Stimulated activated CD8-positive, alpha-beta memory T cell treated with anti-CD3 and anti-CD28 coated beads, Interleukin-7, amount 100 ng/mL, for 1 hour (primary cell): ENCODE data around the gene PXDN.
"Not testable (repeated sequence)": the region's sequence is repeated elsewhere in the genome, so short reads cannot be mapped to it uniquely, and the experiment has no call there.

Source experiments
- DNase-seq, 2 donors: peaks; one replicate each; pipeline ENCODE4 v3.0.0-alpha.2; 2020; ENCODE audit warnings: low read depth in 2 of 2

PXDN gene

DNA sequence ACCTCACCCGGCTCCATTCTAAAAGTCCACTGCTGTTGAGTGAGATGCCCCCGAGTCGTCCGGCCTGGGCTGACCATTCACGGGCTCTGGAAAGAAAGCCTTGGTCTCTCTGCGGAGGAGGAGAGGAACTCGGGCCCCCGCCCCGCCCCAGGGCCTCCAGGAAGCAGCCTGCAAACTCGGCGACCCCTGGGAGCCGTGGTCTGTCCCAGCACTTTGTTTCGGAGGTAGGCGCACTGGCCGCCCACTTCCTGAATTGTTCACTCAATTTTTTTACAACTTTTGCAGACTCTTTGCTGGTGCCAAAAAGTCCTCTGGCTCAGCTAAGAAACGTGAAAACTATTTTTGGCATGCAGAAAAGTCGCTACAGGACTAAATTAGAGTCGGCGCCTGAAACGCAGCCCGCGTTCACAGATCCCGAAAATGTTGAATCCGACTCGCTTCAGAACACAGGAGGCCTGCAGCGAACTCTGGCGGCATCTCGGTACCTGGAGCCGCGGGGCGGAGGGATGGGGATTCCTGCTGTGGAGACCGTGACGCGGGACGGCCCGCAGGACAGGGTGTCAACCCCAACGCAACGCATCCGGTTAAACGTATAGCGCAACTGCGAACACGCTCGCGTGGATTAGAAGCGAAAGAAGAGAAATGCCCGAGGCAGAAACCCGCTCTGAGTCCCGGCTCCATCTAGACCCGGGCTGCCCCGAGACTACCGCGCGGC, 1.5 kb downstream of the PXDN start:
- no peak for DNase-seq

DNA sequence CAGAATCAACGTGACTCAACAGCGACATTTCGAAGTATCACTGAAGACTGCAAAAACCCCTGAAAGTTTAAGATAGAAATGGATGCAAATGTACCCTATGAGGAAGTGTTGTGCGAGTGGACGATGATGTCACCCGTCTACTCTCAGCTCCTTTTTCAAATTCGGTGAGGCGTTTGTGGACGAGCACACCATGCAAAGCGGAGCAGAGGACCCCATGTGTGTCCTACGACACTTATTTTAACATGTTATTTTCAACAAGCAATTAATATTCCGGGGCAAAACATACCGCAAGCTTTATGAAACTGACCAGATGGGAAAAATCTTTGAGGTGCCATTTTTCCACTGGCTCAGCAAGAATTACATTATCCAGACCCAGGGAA, 2.0 kb downstream of the PXDN start:
- DNase-seq: no peak

DNA sequence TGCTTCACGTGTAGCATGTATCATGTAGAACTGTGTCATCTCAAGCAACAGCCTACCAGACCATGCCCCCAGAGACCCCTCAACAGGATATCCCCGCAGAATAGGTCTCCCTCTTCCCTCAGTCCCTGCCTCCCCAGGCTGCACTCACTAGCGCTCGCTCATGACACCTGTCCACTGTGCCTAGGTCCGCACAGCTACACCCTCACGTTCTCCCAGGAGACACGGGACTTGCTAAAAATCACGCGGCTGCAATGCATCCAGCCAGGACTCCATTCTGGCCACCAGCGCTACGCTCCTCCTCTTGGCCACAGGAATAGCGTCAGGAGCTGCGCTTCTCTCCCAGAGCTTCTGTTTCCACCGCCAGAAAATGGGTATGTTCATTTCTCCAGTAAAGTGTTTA, 2.5 kb downstream of the PXDN start:
- DNase-seq: no peak

DNA sequence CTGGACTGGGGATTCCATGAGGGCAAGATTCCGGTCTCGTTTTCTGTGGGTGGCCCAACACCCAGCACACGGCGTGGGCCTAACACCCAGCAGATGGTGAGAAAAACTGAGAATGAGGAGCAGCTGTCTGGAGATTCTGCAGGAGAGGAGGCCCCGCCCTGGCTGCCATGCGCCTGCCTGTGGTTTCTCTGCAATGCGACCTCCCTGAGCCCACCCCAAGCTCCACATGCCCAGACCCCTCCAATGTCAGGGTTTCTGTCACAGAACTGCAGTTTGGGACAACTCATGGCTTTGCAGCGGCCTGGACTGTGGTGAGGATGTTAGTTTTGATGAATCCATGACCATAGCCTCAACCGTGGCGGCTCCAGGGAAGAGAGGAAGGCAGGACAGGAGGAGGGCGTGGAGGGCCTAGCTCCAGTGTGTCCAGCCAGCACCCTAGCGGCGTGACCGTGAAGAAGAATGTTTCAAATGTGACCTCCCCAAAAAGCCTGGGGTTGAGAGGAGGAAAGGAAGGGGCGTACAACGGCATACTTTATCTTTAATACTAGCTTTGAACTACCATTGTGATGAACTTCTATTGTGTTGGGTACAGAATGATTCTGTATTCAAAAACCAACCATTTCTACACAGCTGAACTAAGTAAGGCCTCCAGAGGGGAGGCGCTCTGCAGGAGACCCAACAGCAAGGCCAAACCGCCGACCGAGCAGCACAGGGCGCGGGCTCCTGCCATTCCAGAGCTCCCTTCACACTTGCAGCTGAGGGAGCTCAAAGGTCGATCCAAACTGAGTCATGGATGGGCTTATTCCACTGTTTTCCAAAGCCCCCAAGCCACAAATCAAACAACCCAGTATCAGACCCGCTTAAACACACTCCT, 3.4 kb downstream of the PXDN start:
- DNase-seq: no peak

DNA sequence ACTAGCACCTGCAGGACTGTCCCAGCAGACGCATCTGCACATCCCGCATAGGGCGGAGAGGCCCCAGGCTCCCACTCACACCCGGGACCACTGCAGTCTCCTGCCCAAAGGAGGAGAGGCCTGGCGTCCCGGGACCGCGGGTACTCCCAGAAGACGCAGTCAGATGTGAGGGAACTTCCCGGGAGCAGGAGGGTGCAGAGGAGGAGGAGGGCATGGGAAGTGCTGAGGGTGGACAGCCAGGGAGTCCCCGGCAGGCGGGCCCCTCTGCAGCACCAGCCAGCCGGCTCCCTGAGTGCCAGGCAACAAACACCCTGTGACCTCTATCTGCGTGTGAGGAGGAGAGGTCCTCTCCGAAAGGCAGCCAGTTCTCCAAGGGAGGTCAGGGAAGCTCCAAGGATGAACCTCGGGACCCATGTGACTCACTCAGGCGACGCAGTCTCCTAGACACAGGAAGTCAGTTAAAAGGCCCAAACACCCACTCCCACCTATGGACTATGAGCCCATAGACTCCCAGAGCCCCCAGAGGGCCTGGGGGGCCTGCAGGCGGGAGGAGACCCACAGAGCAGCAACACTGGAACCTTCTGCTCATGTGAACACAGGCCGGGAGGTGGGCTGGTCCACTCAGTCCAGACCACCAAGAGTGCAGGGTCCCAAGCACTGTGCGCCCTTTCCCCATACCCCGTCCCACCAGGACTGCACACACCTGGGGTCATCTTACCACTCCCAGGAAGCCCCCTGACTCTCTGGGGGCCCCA, 4.2 kb downstream of the PXDN start:
- DNase-seq: no peak

DNA sequence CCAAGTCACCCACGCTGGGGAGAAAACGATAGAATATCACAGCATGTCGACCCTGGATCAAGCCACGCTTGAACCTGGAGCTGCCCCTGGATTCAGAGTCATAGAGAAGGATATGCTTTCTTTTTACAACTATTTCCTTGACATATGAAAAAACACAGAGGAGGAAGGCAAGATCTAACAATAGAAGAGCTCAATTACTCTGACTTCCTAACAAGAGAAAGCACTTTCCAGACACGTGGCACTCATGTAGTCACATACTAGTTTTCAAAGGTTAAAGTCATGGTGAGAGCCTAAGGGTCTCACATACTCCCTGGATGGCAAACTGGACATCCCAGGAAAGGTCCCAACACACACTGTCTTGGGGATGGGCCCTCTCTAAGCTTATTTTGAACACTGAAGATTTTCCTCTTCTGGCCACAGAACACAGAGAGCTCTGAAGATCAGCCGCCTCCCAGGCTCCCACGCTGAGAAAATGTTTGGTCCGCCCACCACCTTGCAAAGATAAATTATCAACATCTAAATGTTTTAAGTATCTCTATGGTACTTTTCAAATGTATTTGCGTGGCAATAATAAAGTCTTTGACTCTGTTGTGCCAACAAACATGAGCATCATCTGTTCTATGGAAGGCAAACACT, 4.9 kb downstream of the PXDN start:
- DNase-seq: no peak

DNA sequence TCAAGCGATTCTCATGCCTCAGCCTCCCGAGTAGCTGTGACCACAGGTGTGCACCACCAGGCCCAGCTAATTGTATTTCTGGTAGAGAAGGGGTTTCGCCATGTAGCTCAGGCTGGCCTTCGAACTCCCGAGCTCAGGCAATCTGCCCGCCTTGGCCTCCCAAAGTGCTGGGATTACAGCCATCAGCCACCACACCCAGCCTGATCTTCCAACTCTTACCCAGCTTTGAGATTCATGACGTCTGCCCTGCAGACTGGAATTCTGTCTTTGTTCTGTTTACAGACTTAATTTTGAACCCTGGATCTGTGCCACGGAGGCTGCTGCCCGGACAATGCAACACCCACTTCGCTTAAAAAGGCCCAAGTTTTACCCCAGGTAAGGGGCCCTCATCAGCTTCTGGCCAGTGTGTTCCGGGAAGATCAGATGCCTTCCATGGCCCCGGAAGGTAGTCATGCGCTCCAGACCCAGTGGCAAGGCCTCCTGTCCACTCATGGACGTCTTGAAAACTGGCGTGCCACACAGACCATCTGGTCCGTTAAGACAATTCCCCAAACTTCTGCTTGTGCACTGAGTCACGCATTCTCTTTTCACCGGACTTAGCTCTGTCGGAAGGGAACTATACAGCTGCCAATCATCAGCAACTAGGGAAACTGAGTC, 5.5 kb downstream of the PXDN start:
- no peak for DNase-seq

DNA sequence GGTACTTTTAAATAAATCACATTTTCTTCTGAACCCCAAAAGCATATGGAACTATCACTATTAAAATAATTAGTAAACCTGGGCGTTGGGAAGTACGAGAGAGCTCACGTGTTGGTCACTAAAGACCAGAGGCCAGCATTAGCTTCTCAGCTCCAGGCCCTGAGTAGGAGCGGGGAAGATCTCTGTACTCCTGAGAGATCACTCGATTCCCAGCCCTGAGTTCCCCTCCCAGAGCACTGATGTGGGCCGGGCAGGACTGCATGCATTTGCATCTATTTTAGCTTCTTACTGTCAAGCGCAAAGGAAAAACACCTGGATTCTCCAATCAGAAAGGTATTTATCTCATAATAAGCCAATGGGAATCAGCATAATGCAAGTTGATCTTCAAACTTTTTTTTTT, 6.2 kb downstream of the PXDN start:
- DNase-seq: no peak

DNA sequence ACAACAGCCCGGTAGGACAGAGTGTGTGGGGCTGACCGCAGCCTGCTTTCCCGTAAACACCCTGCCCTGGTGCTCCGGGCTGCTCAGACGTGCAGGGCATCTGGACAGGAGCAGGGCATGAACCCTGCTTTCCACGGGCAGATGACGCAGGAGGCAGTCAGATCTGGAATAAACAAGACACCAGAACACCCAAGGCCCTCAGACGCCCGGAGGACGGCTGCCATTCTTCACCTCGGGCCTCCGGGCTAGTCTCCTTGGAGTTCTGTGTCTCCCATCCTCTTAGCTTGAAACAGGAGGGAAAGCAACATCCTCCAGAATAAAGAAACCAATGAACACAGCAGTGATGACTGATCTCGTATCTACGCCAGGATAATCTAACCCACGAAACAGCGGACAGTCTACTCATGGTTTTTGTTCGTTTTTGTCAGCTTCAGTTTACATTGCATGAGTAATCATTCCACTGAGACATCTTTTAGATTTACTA, 7.3 kb downstream of the PXDN start:
- DNase-seq: no peak

DNA sequence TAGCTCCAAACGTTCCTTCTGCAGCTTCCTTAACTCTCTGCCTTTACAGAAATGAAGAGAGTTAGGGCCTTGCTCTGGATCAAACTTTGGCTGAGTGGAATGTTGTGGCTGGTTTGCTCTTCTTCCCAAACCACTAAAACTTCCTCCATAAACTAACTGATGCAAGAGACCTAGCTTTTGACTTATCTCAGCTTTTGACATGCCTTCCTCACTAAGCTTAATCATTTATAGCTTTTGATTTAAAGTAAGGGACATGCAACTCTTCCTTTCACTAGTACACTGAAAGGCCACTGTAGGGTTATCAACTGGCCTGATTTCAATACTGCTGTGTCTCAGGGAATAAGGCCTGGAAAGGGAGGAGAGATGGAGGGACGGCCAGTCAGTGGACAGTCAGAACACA, 8.3 kb downstream of the PXDN start:
- no peak for DNase-seq

DNA sequence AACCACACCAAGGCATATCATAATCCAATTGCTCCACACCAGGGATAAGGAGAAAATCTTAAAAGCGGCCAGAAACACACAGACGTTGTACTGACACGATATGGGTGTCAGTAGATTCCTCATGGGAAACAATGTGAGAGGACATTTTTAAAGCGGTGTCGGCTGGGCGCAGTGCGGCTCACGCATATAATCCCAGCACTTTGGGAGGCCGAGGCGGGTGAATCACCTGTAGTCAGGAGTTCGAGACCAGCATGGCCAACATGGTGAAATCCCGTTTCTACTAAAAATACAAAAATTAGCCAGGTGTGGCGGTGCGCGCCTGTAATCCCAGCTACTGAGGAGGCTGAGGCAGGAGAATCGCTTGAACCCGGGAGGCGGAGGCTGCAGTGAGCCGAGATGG, 11.0 kb downstream of the PXDN start:
- not testable (repeated sequence) for DNase-seq

DNA sequence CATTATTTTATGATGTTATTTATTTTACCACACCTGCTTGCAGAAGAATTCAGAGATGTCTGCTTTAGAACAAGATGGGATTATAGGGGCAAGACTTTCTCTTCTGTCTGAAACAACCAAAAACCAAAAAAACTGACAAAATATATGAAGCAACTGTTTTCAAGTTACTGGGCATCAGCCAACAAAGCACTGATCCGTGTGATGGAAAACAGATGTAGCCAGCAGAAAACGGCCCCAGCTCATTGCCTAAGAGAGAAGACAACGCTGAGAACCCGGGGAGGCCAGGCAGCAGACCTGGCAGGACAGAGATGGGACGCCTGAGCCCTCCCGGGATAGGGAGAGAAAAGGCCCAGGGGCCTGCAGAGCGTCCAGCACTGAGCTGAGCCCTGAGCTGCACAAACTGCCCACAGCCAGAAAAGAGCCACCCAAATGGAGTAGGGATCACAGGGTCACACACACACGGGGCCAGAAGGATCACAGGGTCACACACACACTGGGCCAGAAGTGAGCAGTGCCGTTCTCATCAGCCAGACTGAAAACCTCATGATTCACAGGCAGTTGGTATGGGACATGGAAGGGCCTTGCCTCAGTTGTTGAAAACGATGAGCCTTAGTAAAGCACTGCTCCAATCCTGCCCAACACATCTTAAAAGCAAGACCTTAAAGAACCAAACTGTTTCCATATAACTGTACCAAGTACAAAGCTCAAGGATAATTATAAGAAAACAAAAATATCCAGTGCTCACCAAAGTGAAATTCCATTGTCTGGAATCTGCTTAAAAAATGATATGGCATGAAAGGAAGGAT, 12.1 kb downstream of the PXDN start:
- DNase-seq: no peak

DNA sequence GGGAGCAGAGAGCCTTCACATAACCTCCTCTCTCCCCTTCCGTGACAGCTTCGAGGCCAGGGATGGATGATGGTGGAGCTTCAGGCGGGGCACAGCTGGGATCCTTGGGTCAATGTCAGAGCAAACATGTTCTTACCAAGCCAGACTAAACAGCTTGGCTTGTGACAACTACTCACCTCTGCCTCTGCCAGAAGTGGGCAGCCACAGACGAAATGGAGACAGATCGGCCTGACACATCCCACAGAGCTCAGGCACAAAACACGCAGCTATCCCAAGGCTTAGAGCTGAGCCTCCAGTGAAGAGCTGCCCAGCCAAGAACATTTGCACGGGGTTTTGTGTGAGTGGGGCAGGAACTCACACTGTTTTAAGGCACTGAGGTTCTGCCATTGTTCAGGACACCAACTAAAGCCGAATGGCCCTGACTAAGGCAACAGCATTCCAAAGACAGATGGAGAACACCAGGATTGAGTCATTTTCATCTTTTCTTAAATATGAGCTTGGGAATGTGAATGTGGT, 12.8 kb downstream of the PXDN start:
- no peak for DNase-seq

DNA sequence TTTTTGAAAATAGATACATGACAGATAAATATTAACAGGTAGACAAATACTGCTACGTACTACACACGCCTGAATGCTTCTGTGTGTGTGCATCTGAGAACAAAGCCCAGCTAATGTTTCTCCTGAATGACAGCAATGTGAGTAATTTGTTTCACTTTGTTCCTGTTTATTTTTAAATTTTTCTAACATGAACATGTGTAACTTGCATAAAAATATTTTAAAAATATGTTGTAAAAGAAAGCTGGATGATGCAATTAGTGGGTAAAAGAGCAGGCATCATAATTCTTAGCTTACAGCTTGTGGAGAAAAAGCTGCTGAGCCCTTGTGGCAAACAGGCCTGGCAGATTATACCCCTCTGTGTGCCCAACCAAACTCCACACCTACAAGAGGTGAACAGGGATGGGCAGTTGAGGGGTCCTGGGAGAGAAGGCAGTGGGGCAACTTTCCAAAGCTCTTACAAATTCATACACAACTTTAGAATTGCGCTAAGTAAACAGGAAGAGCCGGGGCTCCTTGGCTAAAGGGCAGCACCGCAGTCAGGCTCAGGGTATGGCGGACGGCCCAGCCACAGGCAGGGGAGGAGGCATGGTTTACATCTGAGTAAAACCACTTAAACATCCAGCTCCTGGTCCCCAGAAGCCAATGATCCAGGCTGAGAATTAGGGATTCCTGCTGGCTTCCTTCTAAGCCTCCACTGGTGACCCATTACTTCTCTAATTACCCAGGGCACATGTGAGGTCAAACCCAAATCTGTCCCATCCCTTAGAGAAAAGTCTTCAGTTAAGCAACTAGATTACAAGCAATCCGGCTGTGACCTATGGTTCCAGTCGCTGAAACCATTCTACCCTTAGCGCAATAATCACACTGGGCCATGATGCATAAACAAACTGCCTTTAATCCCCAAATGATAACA, 14.0 kb downstream of the PXDN start:
- no peak for DNase-seq

DNA sequence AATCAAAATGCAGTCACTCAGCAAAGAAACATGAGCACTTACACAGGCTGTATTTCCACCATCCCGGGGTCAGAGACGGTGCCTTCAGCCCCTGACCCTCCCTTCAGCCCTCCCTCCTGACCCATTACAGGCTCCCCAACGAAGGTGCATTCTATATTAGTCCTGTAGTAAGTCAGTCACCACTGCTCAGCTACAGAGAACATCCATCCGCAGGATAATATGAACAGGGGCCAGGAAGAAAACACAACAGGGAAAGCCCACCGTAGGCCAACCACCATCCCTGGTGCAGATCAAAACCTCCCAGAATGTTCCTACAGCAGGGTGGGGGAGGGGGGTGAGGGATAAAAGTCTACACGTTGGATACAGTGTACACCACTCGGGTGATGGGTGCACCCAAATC, 15.1 kb downstream of the PXDN start:
- DNase-seq: no peak

DNA sequence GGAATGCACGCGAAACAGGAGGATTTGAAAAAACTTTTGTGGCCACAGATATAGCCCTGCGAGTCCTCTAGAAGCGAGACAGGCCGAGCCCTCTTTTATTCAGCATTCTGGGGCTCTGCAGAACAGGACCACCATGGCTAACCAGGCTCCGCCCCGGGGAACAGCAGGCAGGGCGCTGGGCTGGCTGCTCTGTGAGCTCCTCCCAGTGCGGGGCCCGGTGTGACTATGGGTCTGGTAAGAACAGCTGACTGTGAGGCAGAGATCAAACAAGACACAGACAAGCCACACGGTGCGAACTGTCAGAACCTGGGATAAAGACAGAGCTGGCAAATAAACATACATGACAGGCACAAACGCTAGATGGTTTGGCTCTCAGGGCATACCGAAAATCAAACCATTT, 15.5 kb downstream of the PXDN start:
- DNase-seq: no peak

DNA sequence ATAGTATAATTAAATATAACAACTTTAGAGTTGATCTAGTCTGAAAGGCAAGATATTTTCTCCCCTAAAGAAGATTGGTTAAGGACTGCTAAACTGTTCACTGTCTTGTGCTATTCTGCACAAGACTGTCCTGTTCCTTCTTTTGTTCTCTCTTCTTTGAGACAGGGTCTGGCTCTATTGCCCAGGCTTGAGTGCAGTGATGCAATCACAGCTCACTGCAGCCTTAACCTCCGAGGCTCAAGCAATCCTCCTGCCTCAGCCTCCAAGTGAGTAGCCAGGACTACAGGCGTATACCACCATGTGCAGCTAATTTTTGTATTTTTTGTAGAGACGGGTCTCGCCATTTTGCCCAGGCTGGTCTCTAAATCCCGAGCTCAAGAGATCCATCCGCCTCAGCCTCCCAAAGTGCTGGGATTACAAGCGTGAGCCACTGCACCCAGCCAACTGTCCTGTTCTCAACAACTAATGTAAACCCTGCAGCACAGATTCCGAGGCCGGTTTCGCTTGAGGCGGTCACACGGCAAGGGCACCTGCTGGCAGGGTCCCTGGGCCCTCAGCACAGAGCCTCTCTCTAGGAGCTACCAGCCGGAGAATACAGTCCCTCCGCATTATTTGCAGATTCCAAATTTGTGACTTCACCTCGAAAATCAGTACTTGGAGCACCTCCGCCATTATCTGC, 16.4 kb downstream of the PXDN start:
- DNase-seq: no peak

DNA sequence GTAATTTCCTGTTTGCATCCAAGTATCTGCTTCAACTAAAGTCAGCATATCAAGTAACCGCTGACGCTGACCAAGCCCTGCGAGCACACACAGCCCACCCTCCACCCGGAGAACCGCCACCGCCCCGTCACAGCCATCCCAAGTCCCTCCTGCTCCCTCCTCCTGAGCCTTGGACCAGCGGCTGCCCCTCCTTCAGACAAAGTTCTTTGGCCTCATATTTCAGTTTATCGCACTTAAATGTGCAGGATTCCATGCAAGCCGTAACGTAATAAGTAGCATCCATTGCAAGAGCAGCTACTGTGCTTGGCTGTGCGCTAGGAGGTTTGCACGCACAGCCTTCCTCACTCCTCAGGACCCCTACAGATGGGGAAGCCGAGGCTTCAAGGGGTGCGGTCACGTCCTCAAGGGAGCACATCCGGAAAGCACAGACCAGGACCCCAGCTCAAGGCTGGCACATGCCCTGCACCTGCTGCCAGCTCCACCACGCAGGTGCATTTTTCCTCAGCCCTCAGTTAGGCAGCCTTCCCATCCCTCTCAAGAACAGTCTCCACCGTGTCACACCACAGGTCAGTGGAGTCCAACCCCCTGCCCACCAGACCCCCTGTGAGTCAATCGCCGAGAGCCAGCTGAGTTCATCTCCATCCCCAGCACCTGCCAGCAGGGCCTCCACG, 17.1 kb downstream of the PXDN start:
- DNase-seq: no peak
